Activated CD8-positive, alpha-beta memory T cell treated with anti-CD3 and anti-CD28 coated beads, Interleukin-2, amount 50 U/mL, for 1 hour (primary cell): Measurements from ENCODE around the gene PIK3R3.

ENCODE experiments used
- DNase-seq: peaks from one replicate; pipeline ENCODE4 v3.0.0-alpha.2; 2020; ENCODE audit errors: extremely low read depth

PIK3R3 gene

DNA sequence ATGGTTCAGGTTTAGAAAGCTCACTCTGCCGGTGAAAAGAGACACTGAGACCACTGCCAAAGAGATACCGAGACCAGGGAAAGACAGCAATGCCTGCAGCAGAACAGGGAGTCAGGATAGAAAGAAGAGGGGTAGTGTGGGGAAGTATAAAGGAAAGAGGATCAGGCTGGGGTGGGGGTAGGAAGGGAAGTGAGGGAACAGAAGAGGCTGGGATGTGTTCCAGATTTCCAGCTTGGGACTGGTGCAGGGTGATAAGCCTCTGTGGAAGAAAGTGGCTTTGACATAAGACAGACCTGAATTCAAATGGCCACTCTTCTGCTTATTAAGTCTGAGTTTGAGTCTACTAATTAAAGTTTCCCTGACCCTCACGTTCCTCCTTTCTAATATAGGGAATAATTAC, 105.9 kb downstream of the PIK3R3 start:
- DNase-seq: no peak

DNA sequence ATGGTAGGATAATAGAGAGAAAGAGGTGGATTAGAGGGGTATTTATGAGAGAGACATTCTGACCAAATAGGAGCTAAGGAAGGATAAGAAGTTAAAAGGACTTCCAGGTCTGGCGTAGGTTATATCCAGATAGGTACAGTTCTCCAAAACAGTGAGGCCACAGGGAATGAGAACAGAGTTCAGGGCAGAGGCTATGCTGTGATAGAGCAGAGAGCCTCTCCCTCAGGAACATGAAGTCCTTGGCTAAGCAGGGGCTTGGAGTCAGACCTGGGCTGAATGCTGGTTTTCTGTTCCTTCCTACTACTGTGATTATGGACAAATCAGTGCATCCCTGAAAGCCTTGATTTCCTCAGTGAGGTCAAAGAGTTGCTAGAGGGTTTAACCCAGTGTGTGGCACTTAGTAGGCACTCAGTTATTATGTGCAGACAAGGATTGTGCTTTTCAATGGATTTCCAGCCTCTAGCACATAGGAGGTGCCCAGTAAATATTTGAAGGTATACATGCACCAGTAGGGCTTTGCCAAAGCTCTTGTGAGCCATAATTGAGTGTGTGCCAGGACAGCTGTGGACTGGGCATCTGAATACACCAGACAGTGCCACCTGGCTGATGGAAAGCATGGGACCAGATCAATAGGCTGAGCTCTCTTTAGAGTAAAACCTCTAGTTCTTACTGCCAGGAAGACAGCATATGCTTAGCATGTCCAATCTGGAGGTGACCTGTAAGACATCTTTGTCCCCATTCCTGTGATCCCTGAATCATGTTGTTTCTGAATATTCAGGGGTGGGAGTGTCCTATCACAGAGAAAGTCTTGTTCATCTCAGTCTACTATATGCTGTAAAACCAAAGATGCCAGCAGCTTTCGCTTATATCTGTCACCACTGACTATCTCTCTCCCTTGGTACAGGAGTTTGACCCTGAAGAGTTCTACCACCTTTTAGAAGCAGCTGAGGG, 111.1 kb downstream of the PIK3R3 start:
- no peak for DNase-seq

DNA sequence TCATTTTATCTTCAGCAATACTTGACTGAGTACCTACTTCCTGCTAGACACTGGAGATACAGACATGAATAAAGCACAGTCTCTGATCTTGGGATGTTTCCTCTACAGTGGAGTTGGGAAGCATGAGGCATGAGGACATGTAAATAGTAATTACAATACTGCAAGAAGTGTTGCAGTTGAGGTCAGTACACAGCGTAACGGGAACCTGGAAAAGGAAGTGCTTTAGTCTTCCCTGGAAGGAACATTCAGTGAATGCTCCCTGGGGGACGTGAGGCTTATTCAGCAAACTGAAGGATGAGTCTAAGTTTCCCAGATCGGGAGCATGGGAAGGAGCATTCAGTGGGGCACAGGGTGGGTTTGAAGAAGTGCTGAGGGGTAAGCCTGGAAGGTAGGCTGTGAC, 112.4 kb downstream of the PIK3R3 start:
- DNase-seq: no peak

DNA sequence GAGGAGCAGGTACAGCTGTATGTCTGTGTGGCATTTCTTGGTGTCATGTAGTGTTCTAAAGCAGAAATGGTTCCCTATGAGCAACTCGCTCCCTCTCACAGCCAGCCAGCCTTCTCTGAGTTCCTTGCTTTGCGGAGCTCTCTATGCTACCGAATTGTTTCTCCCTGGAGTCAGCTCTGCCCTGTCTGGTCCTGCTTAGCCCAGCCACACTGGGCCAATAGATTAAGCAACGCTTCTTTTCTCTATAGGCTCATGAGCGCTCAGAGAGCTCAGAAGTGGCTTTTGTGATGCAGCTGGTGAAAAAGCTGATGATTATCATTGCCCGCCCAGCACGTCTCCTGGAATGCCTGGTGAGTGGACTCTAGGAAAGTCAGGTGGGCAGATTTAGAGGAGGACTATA, 113.1 kb downstream of the PIK3R3 start:
- no peak for DNase-seq

DNA sequence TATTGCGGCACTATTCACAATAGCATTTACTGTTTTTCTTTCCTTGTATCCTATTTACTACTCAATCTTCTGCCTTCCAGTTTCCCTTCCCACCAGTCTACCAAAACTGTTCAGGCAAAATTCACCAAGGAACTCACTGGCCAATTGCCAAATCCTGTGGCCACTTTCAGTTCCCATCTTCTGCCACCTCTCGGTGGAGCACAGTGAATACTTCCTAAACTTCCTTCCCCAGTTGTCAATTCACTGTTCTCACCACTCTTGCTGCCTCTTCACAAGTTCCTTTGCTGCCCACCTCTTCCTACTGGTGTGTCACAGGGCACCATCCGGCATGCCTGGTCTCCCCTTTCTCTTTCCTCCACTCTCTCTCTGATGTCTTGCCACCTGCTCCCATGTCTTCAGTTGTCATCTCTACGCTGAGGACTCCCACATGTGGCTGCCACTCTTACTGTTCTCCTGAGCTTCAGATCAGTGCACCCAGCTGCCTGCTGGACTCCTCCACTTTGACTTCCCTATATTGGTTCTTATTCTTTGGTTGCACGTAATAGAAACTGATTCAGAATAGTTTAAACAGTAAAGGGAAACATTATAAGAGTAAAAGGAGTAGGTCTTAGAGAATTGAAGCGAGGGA, 114.4 kb downstream of the PIK3R3 start:
- no peak for DNase-seq

DNA sequence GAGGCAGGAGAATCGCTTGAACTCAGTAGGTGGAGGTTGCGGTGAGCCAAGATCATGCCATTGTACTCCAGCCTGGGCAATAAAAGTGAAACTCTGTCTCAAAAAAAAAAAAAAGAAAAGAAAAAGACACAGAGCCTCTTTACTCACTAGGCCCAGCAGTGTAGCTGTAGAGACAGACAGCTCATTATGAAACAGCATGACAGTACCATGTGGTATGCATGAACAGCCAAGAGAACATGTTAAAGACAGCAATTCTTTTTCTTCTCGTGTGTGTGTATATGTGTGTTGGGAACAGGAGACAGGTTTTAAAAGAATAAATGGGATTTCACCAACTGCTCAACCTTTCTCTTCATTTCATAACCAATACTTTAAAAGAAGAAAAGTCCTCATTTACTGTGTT, 118.8 kb downstream of the PIK3R3 start:
- DNase-seq: no peak

DNA sequence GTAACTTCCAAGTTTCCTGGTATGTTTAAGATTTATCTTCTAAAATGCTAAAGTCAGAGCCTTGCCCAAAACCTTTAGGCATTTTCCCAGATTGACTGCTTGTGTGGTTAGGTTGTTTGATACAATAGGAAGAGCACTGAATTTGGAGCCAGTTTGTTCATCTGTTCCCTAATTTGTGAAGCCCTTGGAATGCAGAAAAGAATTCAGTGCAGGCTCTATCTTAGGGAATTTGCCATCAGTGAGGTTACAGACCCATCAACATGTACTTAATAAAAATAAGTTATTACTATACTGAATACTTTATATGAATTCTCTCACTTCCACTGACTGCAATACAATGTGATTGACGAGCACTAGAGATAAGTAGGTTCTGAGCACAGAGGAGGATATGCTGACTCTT, 120.2 kb downstream of the PIK3R3 start:
- no peak for DNase-seq

DNA sequence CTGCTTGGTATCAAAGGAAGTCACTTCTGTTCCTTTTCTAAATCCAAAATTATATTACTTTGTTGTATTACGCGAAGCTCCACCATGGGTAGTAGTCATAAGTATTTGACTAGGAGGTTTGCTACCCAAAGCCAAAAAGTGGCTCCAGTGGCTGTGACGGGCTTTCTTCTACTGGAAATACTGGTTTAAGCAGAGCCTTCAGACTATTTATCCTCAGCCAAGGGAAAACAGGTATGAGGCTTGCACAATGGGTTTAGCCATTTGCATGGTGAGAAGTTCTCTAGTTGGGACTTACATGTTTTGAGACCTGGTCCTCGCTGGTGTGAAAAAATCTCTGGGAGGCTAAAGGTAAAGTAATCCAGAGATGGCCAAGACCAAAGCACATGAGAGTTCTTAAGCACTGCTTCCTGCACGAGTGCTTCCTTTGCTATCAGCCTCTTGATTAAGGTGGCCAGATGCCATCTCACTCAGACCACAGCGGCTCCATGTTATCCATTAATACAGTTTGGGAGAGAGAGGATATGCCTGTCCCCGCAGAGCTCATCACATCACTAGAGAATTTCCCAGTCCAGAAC, 121.2 kb downstream of the PIK3R3 start:
- DNase-seq: no peak

DNA sequence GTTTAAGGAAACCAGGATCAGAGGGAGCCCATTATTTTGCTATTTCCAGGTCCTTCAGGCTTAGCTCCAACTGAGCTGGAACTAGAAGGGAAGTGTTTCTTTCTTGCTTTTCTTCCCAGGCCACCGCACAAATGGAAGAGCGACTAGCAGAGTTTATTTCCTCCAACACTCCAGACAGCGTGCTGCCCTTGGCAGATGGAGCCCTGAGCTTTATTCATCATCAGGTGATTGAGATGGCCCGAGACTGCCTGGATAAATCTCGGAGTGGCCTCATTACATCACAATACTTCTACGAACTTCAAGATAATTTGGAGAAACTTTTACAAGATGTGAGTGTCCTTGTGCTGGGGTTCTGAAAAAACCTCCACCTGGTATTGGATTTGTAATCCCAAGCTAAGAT, 121.8 kb downstream of the PIK3R3 start:
- no peak for DNase-seq

DNA sequence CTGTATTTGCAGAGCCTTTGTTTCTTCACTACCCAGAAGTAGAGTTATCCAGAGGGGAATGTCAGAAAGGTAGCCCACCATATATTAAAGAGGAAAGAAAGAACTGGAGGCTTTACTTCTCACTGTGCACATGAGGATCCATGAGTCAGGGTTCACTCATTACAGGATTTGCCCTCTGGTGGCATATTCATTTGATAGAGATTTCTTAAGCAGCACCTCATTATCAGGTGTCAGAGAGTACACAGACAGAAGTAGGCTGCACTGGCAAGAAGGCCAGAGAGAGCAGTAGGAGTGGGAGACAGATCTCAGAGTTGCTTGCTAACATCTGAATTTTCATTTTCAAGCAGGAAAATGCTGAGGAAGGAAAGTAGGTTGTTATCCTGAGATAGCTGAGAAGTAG, 123.8 kb downstream of the PIK3R3 start:
- no peak for DNase-seq

DNA sequence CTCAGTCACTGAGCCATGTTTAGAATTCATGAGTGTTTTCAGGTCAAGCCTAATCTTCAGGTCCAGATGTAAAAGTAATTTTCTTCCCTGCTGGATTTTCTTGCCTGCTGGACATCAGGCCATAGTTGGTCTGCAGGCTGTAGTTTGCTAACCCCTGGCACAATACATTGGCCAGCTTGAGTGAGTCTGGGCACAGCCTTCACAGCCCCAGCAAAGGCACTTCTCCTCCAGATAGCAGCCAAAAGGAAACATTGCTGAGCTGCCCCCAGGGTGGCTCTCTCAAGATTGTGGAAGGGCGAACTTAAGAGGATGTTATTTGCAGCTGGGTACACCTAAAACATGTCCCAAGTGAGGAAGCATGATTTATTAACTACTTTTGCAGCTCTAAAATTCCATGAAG, 126.8 kb downstream of the PIK3R3 start:
- no peak for DNase-seq

DNA sequence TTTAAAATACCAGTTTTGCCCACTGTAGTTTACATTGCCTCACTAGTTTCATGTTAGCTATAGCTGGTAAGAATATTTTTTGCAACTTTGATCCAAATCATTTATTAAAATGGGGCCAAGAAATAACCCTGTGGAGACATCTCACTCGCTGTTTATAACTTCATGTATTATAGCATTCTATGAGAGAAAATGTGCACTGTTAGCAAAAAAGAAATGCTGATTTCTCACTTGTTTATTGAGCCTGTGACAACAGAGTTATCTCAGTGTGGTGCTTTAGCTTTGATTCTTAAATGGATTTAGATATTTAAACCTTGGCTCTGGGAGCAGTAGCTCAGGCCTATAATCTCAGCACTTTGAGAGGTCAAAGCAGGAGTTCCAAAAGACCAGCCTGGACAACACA, 127.9 kb downstream of the PIK3R3 start:
- no peak for DNase-seq

DNA sequence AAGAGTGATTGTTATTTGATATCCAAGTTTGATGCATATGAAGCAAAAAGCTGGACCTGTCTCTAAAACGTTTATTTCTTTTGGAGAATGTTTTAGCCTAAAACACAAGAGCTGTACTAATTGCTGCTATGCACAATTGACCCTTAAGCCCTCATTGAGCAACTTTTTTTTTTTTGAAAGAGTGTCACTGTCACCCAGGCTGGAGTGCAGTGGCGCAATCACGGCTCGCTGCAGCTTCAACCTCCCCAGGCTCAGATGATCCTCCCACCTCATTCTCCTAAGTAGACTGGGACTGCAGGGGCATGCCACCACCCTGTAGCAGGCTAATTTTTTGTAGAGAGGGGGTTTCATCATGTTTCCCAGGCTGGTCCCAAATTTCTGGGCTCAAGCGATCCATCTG, 129.1 kb downstream of the PIK3R3 start:
- DNase-seq: no peak

DNA sequence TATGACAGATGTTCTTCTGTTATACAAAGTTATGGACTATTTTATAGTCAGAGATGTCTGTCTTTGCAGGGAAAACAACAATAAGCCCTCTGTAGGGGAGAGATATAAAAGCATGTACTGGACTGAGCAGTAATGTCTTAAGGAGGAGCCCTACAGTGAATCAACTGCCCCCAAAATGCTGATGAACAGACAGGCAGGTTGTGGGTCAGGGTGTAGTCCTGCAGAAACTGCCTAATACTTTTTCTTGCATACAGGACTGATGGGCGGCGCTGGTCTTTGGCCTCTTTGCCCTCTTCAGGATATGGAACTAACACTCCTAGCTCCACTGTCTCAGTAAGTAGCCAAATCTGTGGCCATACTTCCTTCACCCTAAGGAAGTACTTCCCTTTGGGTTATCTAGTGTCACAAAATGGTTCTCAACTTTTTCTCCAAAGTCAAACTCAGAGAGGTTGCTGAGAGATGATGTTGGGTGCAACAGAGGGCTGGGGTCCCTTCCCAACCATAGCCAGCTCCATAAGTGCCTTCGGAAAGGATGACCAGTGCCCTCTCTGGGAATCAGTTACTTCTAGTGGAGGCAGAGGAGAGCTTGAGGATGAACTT, 129.8 kb downstream of the PIK3R3 start:
- no peak for DNase-seq

DNA sequence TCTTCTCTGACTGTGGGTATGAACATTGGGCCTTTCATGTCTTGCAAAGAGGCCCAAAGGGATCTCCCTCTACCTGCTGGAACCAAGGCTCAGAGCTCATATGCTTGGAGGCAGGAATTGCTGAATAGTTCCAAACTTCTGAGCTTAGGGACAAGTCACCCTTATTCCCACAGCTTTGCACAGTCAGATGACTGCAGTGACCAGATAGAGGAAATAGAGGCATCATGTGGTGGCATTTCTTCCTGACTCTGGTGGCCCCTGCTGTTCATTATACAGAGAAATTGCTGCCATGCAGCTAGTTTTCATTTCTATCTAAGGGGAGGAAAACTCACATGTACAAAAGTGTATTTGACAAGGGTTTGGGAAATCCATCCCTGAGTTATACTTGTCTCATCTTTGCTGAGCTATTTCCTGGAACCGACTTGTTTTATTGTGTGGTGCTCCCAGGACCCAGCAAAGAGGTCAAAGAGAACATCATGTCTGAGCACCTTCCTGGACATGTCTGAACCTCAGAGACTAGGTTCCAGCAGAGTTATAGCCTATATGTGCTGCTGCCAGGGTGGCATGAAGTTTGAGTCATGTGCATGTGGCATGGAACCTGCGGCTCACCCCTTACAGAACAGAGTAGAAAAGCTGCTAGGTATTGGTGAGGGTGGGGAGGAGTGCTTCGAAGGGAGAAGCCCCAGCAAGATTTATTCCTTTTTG, 131.2 kb downstream of the PIK3R3 start:
- DNase-seq: no peak

DNA sequence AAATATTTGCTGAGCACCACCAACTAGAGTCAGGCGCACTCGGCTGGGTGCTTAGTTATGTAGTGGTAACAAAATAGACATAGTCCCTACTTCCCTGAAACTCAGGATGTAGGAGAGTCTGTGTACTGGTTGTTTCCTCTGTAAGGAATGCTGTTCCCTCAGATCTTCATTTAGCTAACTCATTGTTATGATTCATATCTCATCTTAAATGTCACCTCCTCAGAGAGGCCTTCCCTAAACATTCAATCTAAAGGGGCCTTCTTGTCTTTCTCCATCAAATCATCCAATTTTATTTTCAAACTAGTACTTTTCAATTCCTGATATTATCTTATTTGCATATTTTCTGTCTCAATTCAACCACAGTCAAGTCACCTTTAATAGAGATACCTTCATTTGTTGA, 132.9 kb downstream of the PIK3R3 start:
- no peak for DNase-seq

DNA sequence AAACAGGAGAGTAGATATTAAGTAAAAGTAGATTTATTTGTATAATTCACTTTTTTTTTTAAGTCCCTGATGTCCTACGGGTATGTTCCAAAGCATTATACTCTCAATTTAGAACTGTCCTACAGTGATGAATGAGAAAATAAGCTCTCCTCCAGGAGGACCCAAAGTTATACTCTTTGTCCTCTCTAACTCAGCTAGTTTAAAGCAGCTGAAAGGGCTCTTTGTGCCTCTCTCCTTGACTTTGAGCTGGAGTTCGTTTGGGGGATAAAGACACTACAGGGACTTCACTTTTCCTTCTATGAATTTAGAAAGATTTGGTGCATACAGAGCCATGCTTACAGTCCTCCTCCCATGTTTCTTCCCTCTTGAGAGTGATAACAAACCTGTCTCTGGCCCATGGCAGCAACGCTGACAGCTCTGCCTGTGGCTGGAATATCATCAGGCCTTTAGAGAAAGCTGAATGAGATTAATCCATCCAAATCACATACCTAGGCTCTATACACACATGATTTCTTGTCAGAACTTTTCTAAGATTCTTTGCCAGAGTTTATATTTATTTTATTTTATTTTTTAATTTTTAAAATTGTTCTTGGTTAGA, 134.3 kb downstream of the PIK3R3 start:
- no peak for DNase-seq

DNA sequence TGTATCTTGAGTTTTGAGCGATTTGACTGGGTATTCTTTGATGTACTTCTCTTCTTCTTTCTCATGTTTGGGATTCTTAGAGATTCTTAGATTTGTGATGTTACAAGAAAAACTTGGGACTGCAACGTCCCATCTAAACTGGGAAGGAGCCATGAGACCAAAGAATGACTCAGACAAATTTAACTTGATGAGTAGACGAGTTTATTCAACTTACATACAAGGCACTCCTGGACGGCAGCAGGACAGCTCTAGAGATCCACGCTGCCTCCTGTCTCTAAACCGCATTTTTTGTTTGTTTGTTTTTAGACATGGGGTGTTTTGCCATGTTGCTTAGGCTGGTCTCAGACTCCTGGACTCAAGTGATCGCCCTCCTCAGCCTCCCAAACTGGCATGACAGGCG, 137.1 kb downstream of the PIK3R3 start:
- DNase-seq: no peak

DNA sequence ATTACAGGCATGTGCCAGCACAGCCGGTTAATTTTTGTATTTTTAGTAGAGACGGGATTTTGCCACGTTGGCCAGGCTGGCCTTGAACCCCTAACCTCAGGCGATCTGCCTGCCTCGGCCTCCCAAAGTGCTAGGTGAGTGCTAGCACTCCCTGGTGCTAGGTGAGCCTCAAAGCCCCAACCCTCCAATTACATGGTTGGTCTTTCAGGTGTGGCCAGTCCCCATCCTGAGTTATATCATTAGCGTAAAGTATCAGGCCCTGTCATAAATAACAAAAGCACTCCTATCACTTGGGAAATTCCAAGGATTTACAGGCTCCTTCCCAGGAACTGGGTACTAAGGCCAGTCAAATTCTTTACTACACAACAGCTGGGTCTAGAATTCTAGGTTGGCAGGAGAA, 138.0 kb downstream of the PIK3R3 start:
- no peak for DNase-seq
